ENCODE data around the gene PALB2.

DNA sequence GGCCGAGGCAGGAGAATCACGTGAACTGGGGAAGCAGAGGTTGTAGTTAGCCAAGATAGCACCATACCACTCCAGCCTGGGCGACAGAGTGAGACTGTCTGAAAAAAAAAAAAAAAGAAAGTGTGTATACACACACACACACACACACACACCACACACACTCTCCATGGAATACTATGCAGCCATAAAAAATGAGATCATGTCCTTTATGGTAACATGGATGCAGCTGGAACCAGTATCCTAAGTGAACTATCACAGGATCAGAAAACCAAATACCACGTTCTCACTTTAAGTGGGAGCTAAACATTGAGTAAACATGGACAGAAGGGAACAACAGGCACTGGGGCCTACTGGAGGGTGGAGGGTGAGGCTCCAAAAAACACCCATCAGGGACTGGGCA, 61.7 kb downstream of the PALB2 start:
- TF ChIP-seq, protein P1, sequence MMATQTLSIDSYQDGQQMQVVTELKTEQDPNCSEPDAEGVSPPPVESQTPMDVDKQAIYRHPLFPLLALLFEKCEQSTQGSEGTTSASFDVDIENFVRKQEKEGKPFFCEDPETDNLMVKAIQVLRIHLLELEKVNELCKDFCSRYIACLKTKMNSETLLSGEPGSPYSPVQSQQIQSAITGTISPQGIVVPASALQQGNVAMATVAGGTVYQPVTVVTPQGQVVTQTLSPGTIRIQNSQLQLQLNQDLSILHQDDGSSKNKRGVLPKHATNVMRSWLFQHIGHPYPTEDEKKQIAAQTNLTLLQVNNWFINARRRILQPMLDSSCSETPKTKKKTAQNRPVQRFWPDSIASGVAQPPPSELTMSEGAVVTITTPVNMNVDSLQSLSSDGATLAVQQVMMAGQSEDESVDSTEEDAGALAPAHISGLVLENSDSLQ (IDR thresholded peaks at IDR 0.05) = no peak
- TF ChIP-seq FOXK2 (IDR thresholded peaks at IDR 0.05) (no peak), POLR2A (IDR thresholded peaks at IDR 0.05; ENCODE audit: low read depth, low read length) (no peak), KDM1A (IDR thresholded peaks at IDR 0.05; ENCODE audit: borderline replicate concordance) (no peak)
- TF ChIP-seq, protein P2, sequence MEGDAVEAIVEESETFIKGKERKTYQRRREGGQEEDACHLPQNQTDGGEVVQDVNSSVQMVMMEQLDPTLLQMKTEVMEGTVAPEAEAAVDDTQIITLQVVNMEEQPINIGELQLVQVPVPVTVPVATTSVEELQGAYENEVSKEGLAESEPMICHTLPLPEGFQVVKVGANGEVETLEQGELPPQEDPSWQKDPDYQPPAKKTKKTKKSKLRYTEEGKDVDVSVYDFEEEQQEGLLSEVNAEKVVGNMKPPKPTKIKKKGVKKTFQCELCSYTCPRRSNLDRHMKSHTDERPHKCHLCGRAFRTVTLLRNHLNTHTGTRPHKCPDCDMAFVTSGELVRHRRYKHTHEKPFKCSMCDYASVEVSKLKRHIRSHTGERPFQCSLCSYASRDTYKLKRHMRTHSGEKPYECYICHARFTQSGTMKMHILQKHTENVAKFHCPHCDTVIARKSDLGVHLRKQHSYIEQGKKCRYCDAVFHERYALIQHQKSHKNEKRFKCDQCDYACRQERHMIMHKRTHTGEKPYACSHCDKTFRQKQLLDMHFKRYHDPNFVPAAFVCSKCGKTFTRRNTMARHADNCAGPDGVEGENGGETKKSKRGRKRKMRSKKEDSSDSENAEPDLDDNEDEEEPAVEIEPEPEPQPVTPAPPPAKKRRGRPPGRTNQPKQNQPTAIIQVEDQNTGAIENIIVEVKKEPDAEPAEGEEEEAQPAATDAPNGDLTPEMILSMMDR (IDR thresholded peaks at IDR 0.05 in 2 of 3, conservative IDR thresholded peaks at IDR 0.05 in 1 of 3; ENCODE audit: control insufficient read depth in 2 of 3, extremely low read depth in 1 of 3, insufficient read depth in 1 of 3, low read depth in 3 of 3, low read length in 3 of 3) = no peak
